Caki2 (cell line): Measurements from ENCODE around the gene ZP2. TPM values are rescaled to one million over a fixed set of nuclear protein-coding genes. Genes with fewer than 3 reads are reported as not detected.
"Not testable (repeated sequence)": the region's sequence is repeated elsewhere in the genome, so short reads cannot be mapped to it uniquely, and the experiment has no call there.

Experiments
- DNase-seq: peaks from one replicate; pipeline ENCODE4 v3.0.0-alpha.2; 2015; ENCODE audit warnings: low read depth
- in situ Hi-C: cut with HindIII; loops from 2 replicates; pipeline ENCODE4 v1.10.0; 2016; ENCODE audit warnings: low sequenced_read_pairs, low pct_unique_long_range_greater_than_20kb, mixed read lengths
- total RNA-seq: library from RNA; depleted of rRNA; stranded (reverse); fragments of >200 nt; shearing (Covaris generic); gene quantifications from 2 replicates; pipeline ENCODE4 v1.2.3, GENCODE V29; 2014; ENCODE audit warnings: low replicate concordance

ZP2 gene
- total RNA-seq, 1 experiment from 2014 or later: not detected

GRCh38 chr16:21186326-21186691 lies 25.1 kb downstream of the ZP2 start:
- in situ Hi-C loops: loop anchor here (10.0 kb wide), 1 partner anchor 118 kb away; no protein-coding TSS in a partner anchor
- DNase-seq: peak; percentile 22

- in situ Hi-C loops: loop anchor here (10.0 kb wide), 1 partner anchor 119 kb away; no protein-coding TSS in a partner anchor
- no peak for DNase-seq
These were observed 25.6 kb downstream of the ZP2 start for GRCh38 chr16:21185659-21186325.

GRCh38 chr16:21184834-21185233 lies 26.5 kb downstream of the ZP2 start:
- in situ Hi-C loops: loop anchor here (10.0 kb wide), 1 partner anchor 120 kb away; no protein-coding TSS in a partner anchor
- peak; percentile 57 for DNase-seq

GRCh38 chr16:21183995-21184394 lies 27.4 kb downstream of the ZP2 start:
- in situ Hi-C loops: loop anchor here (10.0 kb wide), 1 partner anchor 121 kb away; no protein-coding TSS in a partner anchor
- no peak for DNase-seq

GRCh38 chr16:21179983-21180365 lies 31.4 kb downstream of the ZP2 start:
- in situ Hi-C loops: loop anchor here (10.0 kb wide), 1 partner anchor 125 kb away; no protein-coding TSS in a partner anchor
- no peak for DNase-seq

- in situ Hi-C loops: no loop called here
- DNase-seq: no peak
These were observed 32.0 kb downstream of the ZP2 start for GRCh38 chr16:21179126-21179982.

- DNase-seq: no peak
- in situ Hi-C loops: no loop called here
These were observed 36.0 kb downstream of the ZP2 start for GRCh38 chr16:21175397-21175796.

- in situ Hi-C loops: no loop called here
These were observed 38.7 kb downstream of the ZP2 start for GRCh38 chr16:21172650-21173049.

GRCh38 chr16:21170116-21170515 lies 41.3 kb downstream of the ZP2 start:
- in situ Hi-C loops, DNase-seq: not testable (repeated sequence)

More at GRCh38 chr16:21172650-21173049, 38.7 kb downstream of the ZP2 start:
- no peak for DNase-seq

GRCh38 chr16:21169249-21169981 lies 42.0 kb downstream of the ZP2 start:
- in situ Hi-C loops: no loop called here
- DNase-seq: peak; percentile 66

GRCh38 chr16:21167929-21168602 lies 43.3 kb downstream of the ZP2 start:
- peak; percentile 32 for DNase-seq
- in situ Hi-C loops: no loop called here

GRCh38 chr16:21167360-21167759 lies 44.0 kb downstream of the ZP2 start:
- DNase-seq: peak; percentile 99
- in situ Hi-C loops: no loop called here

GRCh38 chr16:21166561-21166961 lies 44.8 kb downstream of the ZP2 start:
- peak; percentile 64 for DNase-seq
- in situ Hi-C loops: no loop called here

GRCh38 chr16:21164521-21165168 lies 46.7 kb downstream of the ZP2 start:
- in situ Hi-C loops: no loop called here
- no peak for DNase-seq

- DNase-seq: no peak
- in situ Hi-C loops: no loop called here
These were observed 47.8 kb downstream of the ZP2 start for GRCh38 chr16:21163576-21163975.

GRCh38 chr16:21162661-21163151 lies 48.7 kb downstream of the ZP2 start:
- peak; percentile 68 for DNase-seq
- in situ Hi-C loops: no loop called here

- DNase-seq: no peak
- in situ Hi-C loops: no loop called here
These were observed 50.2 kb downstream of the ZP2 start for GRCh38 chr16:21161211-21161610.
